ENCODE measurements around the gene UBQLN3.
A peak's percentile ranks its signal among the peaks of the same experiment; 100 is the strongest.

UBQLN3 gene

DNA sequence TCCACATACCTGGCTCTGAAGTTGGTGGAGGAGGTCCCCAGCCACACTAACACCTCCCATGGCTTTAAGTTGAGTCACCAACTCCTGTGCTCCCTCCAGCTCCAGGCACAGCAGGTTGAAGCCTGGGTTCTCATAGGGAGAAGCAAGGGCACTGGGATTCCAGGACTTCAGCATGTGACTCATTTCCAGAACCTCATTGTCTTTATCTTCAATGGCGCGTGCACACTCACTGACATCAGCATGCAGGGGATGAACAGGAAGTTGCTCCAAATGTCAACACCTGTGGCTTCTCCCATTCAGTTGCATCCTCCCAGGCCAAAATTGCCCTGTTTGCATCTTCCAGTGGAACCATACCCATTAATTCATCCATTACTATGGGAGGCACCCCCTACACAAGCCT lies 12.6 kb upstream of the UBQLN3 start:
- no peak for TF ChIP-seq CTCF (IDR thresholded peaks at IDR 0.05)

GRCh38 chr11:5521540-5521939 lies 11.8 kb upstream of the UBQLN3 start:
- TF ChIP-seq CTCF (IDR thresholded peaks at IDR 0.05), result no peak

GRCh38 chr11:5516599-5516998 lies 6.8 kb upstream of the UBQLN3 start, which contains the start of gene UBQLNL:
Gene UBQLNL (minus strand): TSS chr11:5516699. CDS start chr11:5516441, 258 bp downstream.
- no peak for TF ChIP-seq CTCF (IDR thresholded peaks at IDR 0.05)

DNA sequence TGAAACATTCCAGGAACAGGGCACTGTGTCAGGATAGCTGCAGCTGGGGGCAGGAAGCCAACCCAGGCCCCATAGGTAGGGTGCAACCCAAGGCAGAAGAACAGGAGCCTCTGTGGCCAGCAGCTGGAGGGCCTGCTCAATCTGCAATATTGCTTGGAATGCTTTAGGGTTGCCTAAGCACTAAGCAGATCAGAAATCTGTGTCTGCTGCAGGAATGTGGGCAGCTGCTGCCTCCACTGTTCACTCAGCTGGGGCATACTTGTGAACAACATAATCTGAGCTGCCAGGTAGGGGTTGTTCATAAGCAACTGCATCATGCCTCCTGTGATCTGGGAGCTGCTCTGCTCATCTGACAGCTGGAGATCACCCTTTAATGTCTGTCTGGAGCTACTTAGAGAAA lies 5.1 kb upstream of the UBQLN3 start:
- TF ChIP-seq CTCF (IDR thresholded peaks at IDR 0.05), result no peak

- TF ChIP-seq CTCF (IDR thresholded peaks at IDR 0.05), result peak; percentile 21; the same call in 1 of the 2 replicates
Measured at GRCh38 chr11:5508605-5509004, 1.2 kb downstream of the UBQLN3 start.

DNA sequence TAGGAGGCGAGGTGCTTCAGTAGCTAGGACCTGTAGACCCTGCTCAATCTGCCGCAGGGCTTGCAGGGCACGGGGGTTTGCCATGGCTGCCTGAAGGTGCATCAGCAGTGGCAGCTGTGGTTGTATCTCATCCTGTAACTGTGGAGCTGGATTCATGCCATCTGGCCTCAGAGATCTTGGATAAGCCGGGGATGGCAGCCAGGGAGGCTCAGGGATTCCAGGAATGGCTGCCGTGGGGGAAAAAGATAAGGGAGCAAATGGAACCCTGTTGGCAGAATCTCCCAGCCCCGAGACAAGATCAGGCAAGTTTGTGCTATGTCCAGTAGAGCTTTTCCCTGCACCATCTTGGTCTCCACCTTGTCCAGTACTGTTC lies 1.8 kb downstream of the UBQLN3 start:
- no peak for TF ChIP-seq CTCF (IDR thresholded peaks at IDR 0.05)

- TF ChIP-seq CTCF (IDR thresholded peaks at IDR 0.05), result no peak
Measured at GRCh38 chr11:5507177-5507932, 2.4 kb downstream of the UBQLN3 start.
